ENCODE results near the gene DXO.

- TF ChIP-seq GATA2 (IDR thresholded peaks at IDR 0.05; ENCODE audit: low read depth, low read length) (no peak), GATA3 (IDR thresholded peaks at IDR 0.05; ENCODE audit: low read depth, low read length) (no peak)
Measured at GRCh38 chr6:31969712-31970603, 2.0 kb downstream of the DXO start.

Measured in SH-SY5Y (cell line).